ENCODE measurements around the gene TSKU.

- TF ChIP-seq POLR2A (IDR thresholded peaks at IDR 0.05; ENCODE audit: low read length) (no peak), GATA1 (IDR thresholded peaks at IDR 0.05; ENCODE audit: low read depth, low read length) (no peak)
These were observed 13.5 kb downstream of the TSKU start for GRCh38 chr11:76796511-76797198.
